Activated CD8-positive, alpha-beta memory T cell treated with anti-CD3 and anti-CD28 coated beads for 24 hours (primary cell): ENCODE data around the gene CFAP126.
"Not testable (repeated sequence)": the region's sequence is repeated elsewhere in the genome, so short reads cannot be mapped to it uniquely, and the experiment has no call there.

Source experiments
- DNase-seq: peaks from one replicate; pipeline ENCODE4 v3.0.0-alpha.2; 2020

Gene CFAP126

GRCh38 chr1:161367684-161368400, at the start of gene CFAP126:
CFAP126 (minus strand) TSS chr1:161367876; CDS start chr1:161367868, 8 bp downstream.
- no peak for DNase-seq

- DNase-seq, result not testable (repeated sequence)
Observed at GRCh38 chr1:161413050-161413449, 45.4 kb upstream of the CFAP126 start.

- not testable (repeated sequence) for DNase-seq
Observed at GRCh38 chr1:161410636-161410970, 42.9 kb upstream of the CFAP126 start.

GRCh38 chr1:161409848-161410635, 42.4 kb upstream of the CFAP126 start:
- not testable (repeated sequence) for DNase-seq

GRCh38 chr1:161408429-161409052, 40.9 kb upstream of the CFAP126 start:
- no peak for DNase-seq

GRCh38 chr1:161407451-161407985, 39.8 kb upstream of the CFAP126 start:
- DNase-seq, result no peak

- not testable (repeated sequence) for DNase-seq
Observed at GRCh38 chr1:161406551-161406950, 38.9 kb upstream of the CFAP126 start.

GRCh38 chr1:161404051-161404597, 36.4 kb upstream of the CFAP126 start:
- no peak for DNase-seq

- DNase-seq, result no peak
Observed at GRCh38 chr1:161402446-161402845, 34.8 kb upstream of the CFAP126 start.

- peak; percentile 99 for DNase-seq
Observed at GRCh38 chr1:161399257-161399998, 31.8 kb upstream of the CFAP126 start.

GRCh38 chr1:161398900-161399256, 31.2 kb upstream of the CFAP126 start:
- DNase-seq, result no peak

- DNase-seq, result not testable (repeated sequence)
Observed at GRCh38 chr1:161397038-161397437, 29.4 kb upstream of the CFAP126 start.

- DNase-seq, result no peak
Observed at GRCh38 chr1:161393151-161393550, 25.5 kb upstream of the CFAP126 start.

GRCh38 chr1:161391611-161392010, 23.9 kb upstream of the CFAP126 start:
- no peak for DNase-seq

- DNase-seq, result not testable (repeated sequence)
Observed at GRCh38 chr1:161391136-161391535, 23.5 kb upstream of the CFAP126 start.

- no peak for DNase-seq
Observed at GRCh38 chr1:161390559-161390858, 22.8 kb upstream of the CFAP126 start.

GRCh38 chr1:161389691-161390558, 22.2 kb upstream of the CFAP126 start:
- DNase-seq, result peak; percentile 96

GRCh38 chr1:161389158-161389557, 21.5 kb upstream of the CFAP126 start:
- DNase-seq, result not testable (repeated sequence)

- no peak for DNase-seq
Observed at GRCh38 chr1:161388639-161389038, 21.0 kb upstream of the CFAP126 start.

- DNase-seq, result no peak
Observed at GRCh38 chr1:161382214-161383019, 14.7 kb upstream of the CFAP126 start.

GRCh38 chr1:161381707-161382106, 14.0 kb upstream of the CFAP126 start:
- no peak for DNase-seq
